Activated naive CD4-positive, alpha-beta T cell treated with anti-CD3 and anti-CD28 coated beads, Interleukin-2, amount 10 ng/mL, durations not matched to agents 7 days and 5 days (primary cell): Measurements from ENCODE around the gene PNMA6E.

Experiments
- CTCF ChIA-PET: fragments of 350-600 bp; sonication (Branson Sonifier 250); formaldehyde crosslinking; loops from one replicate; lab custom pipeline; 2021; ENCODE audit warnings: antibody characterized with exemption; lab: Charles Lee
- DNase-seq: peaks from one replicate; pipeline ENCODE4 v3.0.0-alpha.2; 2020
- H3K27ac Mint-ChIP-seq: one replicate; pipeline ENCODE4 v1.8.0; 2021; ENCODE audit warnings: mild to moderate bottlenecking, moderate library complexity, mixed read lengths
- H3K27me3 Mint-ChIP-seq: one replicate; pipeline ENCODE4 v1.8.0; 2021; ENCODE audit warnings: mild to moderate bottlenecking, mixed read lengths
- H3K36me3 Mint-ChIP-seq: one replicate; pipeline ENCODE4 v1.8.0; 2021; ENCODE audit warnings: mixed read lengths
- H3K4me1 Mint-ChIP-seq: one replicate; pipeline ENCODE4 v1.8.0; 2021; ENCODE audit warnings: mixed read lengths
- H3K4me3 Mint-ChIP-seq: one replicate; pipeline ENCODE4 v1.8.0; 2021; ENCODE audit warnings: mild to moderate bottlenecking, moderate library complexity, mixed read lengths
- H3K9me3 Mint-ChIP-seq: one replicate; pipeline ENCODE4 v1.8.0; 2021; ENCODE audit warnings: mixed read lengths

PNMA6E gene

DNA sequence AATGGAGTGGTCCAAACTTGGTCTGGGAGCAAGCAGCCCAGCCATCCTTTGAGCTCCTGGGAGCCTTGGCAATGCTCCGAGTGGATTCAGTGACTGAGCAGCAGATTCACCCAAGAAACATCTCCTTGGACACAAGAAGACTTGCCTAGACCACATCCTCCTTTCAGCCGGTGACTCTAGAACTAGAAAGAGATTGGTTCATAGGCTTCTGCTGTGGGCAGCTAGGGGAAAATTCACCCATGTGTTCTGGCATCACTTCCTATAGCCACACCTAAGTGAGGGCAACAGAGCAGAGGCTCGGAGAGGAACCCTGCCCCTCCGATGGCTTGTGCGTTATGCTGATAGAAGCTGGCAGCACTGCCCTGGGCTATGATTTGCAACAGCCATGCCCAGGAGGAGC lies 51.2 kb downstream of the PNMA6E start:
- Mint-ChIP-seq H3K27me3 (no peaks in the 10 kb centered on the region), H3K4me1 (peaks cover 5% of the 10 kb centered on the region), H3K36me3 (peaks cover 51% of the 10 kb centered on the region), H3K27ac (no peak overlapping the region), H3K9me3 (no peaks in the 10 kb centered on the region), H3K4me3 (no peak overlapping the region)
- CTCF ChIA-PET, result no interaction called here
- no peak for DNase-seq

DNA sequence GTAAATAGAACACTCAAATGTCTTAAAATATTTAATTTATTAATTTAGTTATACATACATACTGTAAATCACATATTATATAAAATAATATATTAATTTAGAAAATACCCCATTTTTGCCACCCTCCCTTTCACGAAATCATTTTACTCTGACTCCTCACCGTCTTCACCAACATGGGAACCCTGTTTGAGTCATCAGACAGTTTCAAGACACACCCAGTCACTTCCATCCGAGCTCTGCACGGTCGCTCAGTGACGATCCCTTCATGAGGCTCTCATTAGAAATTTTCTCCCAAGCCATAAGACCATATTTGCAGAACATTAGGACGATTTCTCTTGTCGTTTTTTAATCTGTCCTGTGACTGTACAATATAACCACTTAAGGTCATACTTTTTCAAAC lies 52.7 kb downstream of the PNMA6E start:
- Mint-ChIP-seq H3K36me3 (peaks cover 62% of the 10 kb centered on the region), H3K4me1 (peaks cover 18% of the 10 kb centered on the region), H3K9me3 (no peaks in the 10 kb centered on the region), H3K27ac (peak overlapping the region; percentile 45), H3K4me3 (no peak overlapping the region), H3K27me3 (no peaks in the 10 kb centered on the region)
- CTCF ChIA-PET, result no interaction called here
- DNase-seq, result no peak

DNA sequence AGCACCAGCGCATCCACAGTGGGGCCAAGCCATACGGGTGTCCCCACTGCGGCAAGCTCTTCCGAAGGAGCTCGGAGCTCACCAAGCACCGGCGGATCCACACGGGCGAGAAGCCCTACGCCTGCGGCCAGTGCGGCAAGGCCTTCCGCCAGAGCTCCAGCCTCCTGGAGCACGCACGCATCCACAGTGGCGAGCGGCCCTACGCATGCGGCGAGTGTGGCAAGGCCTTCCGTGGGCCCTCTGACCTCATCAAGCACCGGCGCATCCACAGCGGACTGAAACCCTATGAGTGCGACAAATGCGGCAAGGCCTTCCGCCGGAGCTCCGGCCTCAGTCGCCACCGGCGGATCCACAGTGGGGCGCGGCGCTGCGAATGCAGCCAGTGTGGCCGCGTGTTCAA lies 53.6 kb downstream of the PNMA6E start:
- Mint-ChIP-seq H3K36me3 (peaks cover 66% of the 10 kb centered on the region), H3K27ac (no peak overlapping the region), H3K27me3 (no peaks in the 10 kb centered on the region), H3K4me3 (no peak overlapping the region), H3K9me3 (no peaks in the 10 kb centered on the region), H3K4me1 (peaks cover 27% of the 10 kb centered on the region)
- DNase-seq, result no peak
- CTCF ChIA-PET, result no interaction called here
